Sigmoid colon (tissue), 7 donors: Measurements from ENCODE around the gene TRIM52. TPM values are rescaled to one million over a fixed set of nuclear protein-coding genes. Genes with fewer than 3 reads are reported as not detected.

Source experiments
- DNase-seq: peaks from one replicate; pipeline ENCODE4 v3.0.0-alpha.2; 2019
- H3K27ac ChIP-seq, 4 donors: fragments of 200-600 bp; sonication (generic); one replicate each; pipeline ENCODE4 v1.5.1; 2016 to 2019; ENCODE audit warnings: mild to moderate bottlenecking in 1 of 4
- H3K27me3 ChIP-seq, 3 donors: fragments of 200-600 bp; sonication (generic); one replicate each; pipeline ENCODE4 v1.5.1; 2019; ENCODE audit warnings: mild to moderate bottlenecking in 1 of 3
- H3K36me3 ChIP-seq, 4 donors: fragments of 200-600 bp; sonication (generic); one replicate each; pipeline ENCODE4 v1.5.1; 2016 to 2019
- H3K4me1 ChIP-seq, 4 donors: fragments of 200-600 bp; sonication (generic); one replicate each; pipeline ENCODE4 v1.5.1; 2017 to 2019
- H3K4me3 ChIP-seq, 4 donors: fragments of 200-600 bp; sonication (generic); one replicate each; pipeline ENCODE4 v1.5.1; 2017 to 2019; ENCODE audit warnings: mild to moderate bottlenecking in 2 of 4, moderate library complexity in 1 of 4
- H3K9me3 ChIP-seq, 4 donors: fragments of 200-600 bp in 3 of 4; sonication (generic) in 3 of 4; one replicate each; pipeline versions ENCODE4 v1.5.1 to v1.6.1; 2013 to 2019
- CTCF ChIP-seq, 4 experiments: fragments of 450-650 bp in 3 of 4; fragments of 200-600 bp in 1 of 4; IDR thresholded peaks; one replicate each; pipeline ENCODE4 v1.5.1; 2016 to 2019; ENCODE audit warnings: antibody characterized with exemption in 4 of 4, mild to moderate bottlenecking in 3 of 4, moderate library complexity in 2 of 4
- EP300 ChIP-seq, 4 donors: sonication (generic); formaldehyde crosslinking; IDR thresholded peaks; one replicate each; pipeline ENCODE4 v1.6.1; 2017; ENCODE audit warnings: antibody characterized with exemption in 4 of 4
- POLR2A ChIP-seq, 2 donors: fragments of 450-650 bp; IDR thresholded peaks; one replicate each; pipeline ENCODE4 v1.6.1; 2016; ENCODE audit warnings: antibody characterized with exemption in 2 of 2, mild to moderate bottlenecking in 2 of 2, moderate library complexity in 2 of 2
- POLR2AphosphoS5 ChIP-seq, 4 donors: sonication (generic); formaldehyde crosslinking; IDR thresholded peaks; one replicate each; pipeline ENCODE4 v1.6.1; 2017; ENCODE audit warnings: antibody characterized with exemption in 4 of 4
- WGBS, 2 donors: extraction: QIAGEN DNeasy Blood & Tissue Kit; methylation state at CpG; one replicate each; pipeline ENCODE4 v1.1.7; 2013; 5-methylcytosine and 5-hydroxymethylcytosine counted together
- intact Hi-C: fragments of 100-400 bp; cut with DNase I; formaldehyde crosslinking; loops from one replicate; pipeline ENCODE4 v1.15.1; 2023
- polyA plus RNA-seq, 3 donors: library from polyadenylated mRNA; stranded (reverse); fragments of 200-250 nt; gene quantifications; one replicate each; pipeline ENCODE4 v1.2.3, GENCODE V29; 2013
- total RNA-seq, 4 donors: library from RNA; depleted of rRNA; stranded (reverse); fragments of >200 nt; gene quantifications; one replicate each; pipeline ENCODE4 v1.1.0, GENCODE V29; 2016
- donor health status: healthy with polysubstance abuse.
- donor health status: Bipolar disorder and iron deficiency.
- donor health status: healthy.

Gene TRIM52
- total and polyA plus RNA-seq, 7 donors = 4.2 to 26.9 (median 9.6) TPM

- no peak for TF ChIP-seq POLR2AphosphoS5 (IDR thresholded peaks at IDR 0.05)
- TF ChIP-seq POLR2A (IDR thresholded peaks at IDR 0.05) = no peak
- TF ChIP-seq CTCF (IDR thresholded peaks at IDR 0.05) = no peak
- no peak for TF ChIP-seq EP300 (IDR thresholded peaks at IDR 0.05)
- Histone ChIP-seq H3K27me3 (no peaks in the 10 kb centered on the region), H3K4me3 (peak overlapping the region; percentile 71 to 98 (median 86)), H3K4me1 (peaks cover 0 to 66% (median 49%) of the 10 kb centered on the region in 4 donors), H3K9me3 (no peaks in the 10 kb centered on the region), H3K36me3 (peaks cover 0 to 23% (median 5%) of the 10 kb centered on the region in 4 donors), H3K27ac (peak overlapping the region in 3 of 4 donors; percentile 94 to 100 (median 100))
- no peak for DNase-seq
- intact Hi-C loops = no loop called here
- 12 to 58% methylated on average over 2 of the region's 2 CpGs for WGBS, 2 donors
Measured at GRCh38 chr5:181259283-181259682, 1.7 kb downstream of the TRIM52 start.

- H3K4me3 ChIP-seq = peak overlapping the region in 3 of 4 donors; percentile 71 to 98 (median 80)
- H3K27me3 ChIP-seq = no peaks in the 10 kb centered on the region
- peaks cover 0 to 24% (median 2%) of the 10 kb centered on the region in 4 donors for H3K36me3 ChIP-seq
- no peaks in the 10 kb centered on the region for H3K9me3 ChIP-seq
- H3K4me1 ChIP-seq = peaks cover 0 to 73% (median 53%) of the 10 kb centered on the region in 4 donors
- no peak for DNase-seq
- no peak for TF ChIP-seq EP300 (IDR thresholded peaks at IDR 0.05)
- TF ChIP-seq POLR2A (IDR thresholded peaks at IDR 0.05) = no peak
- no peak for TF ChIP-seq POLR2AphosphoS5 (IDR thresholded peaks at IDR 0.05)
- TF ChIP-seq CTCF (IDR thresholded peaks at IDR 0.05) = no peak
- 30 to 68% methylated on average over 3 of the region's 3 CpGs for WGBS, 2 donors
- intact Hi-C loops = no loop called here
- H3K27ac ChIP-seq = peak overlapping the region in 2 of 4 donors; percentile 94 to 100
Measured at GRCh38 chr5:181258576-181258975, 2.4 kb downstream of the TRIM52 start.

GRCh38 chr5:181255836-181256578 is 4.9 kb downstream of the TRIM52 start:
- intact Hi-C loops = no loop called here
- DNase-seq = no peak
- Histone ChIP-seq H3K4me1 (peaks cover 0 to 89% (median 64%) of the 10 kb centered on the region in 4 donors), H3K4me3 (no peak overlapping the region), H3K27me3 (no peaks in the 10 kb centered on the region), H3K36me3 (peaks cover 0 to 32% (median 13%) of the 10 kb centered on the region in 4 donors), H3K9me3 (no peaks in the 10 kb centered on the region), H3K27ac (no peak overlapping the region)
- 76 to 83% methylated on average over 7 of the region's 7 CpGs for WGBS, 2 donors
- TF ChIP-seq POLR2AphosphoS5 (IDR thresholded peaks at IDR 0.05) (no peak), EP300 (IDR thresholded peaks at IDR 0.05) (no peak), POLR2A (IDR thresholded peaks at IDR 0.05) (no peak), CTCF (IDR thresholded peaks at IDR 0.05) (no peak)

DNA sequence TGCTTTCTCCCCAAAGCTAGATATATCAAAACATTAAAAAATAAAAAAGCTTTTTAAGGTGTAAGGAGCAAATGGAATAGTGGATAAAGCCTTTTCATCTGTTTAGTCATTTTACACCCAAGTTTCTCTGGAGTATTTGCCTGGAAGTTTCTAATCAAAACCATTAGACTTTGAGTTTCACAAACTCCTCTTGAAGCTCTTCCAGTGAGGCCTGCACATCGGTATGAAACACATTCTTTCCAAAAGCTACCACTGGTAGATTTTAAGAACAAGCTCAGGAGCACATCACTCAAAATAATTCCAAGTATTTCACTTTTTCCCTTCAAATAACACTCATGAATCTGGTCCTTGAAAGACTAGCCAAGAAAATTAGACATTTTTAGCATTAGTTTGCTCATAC is 5.7 kb downstream of the TRIM52 start:
- no peak for DNase-seq
- Histone ChIP-seq H3K27ac (no peak overlapping the region), H3K4me3 (no peak overlapping the region), H3K9me3 (no peaks in the 10 kb centered on the region), H3K36me3 (peaks cover 0 to 32% (median 13%) of the 10 kb centered on the region in 4 donors), H3K27me3 (no peaks in the 10 kb centered on the region), H3K4me1 (peaks cover 0 to 95% (median 70%) of the 10 kb centered on the region in 4 donors)
- TF ChIP-seq CTCF (IDR thresholded peaks at IDR 0.05) (no peak), POLR2AphosphoS5 (IDR thresholded peaks at IDR 0.05) (no peak), EP300 (IDR thresholded peaks at IDR 0.05) (no peak), POLR2A (IDR thresholded peaks at IDR 0.05) (no peak)
- WGBS, 2 donors = 70 to 76% methylated on average over 1 of the region's 1 CpG
- intact Hi-C loops = no loop called here
